K562 (cell line): ENCODE data around the gene CEP120. TPM values are rescaled to one million over a fixed set of nuclear protein-coding genes. Genes with fewer than 3 reads are reported as not detected.

Source experiments
- BCOR ChIP-seq: fragments of 450-650 bp; IDR thresholded peaks from 2 replicates; pipeline ENCODE4 v1.6.1; 2016
- CBX3 ChIP-seq, 2 experiments: IDR thresholded peaks; 1 replicate in 1 of 2; 2 replicates in 1 of 2; pipeline ENCODE4 v1.6.1; 2012; ENCODE audit warnings: inconsistent platforms in 2 of 2, low read length in 2 of 2, borderline replicate concordance in 1 of 2, control low read depth in 1 of 2
- ERF ChIP-seq: fragments of 450-650 bp; formaldehyde crosslinking; IDR thresholded peaks from 2 replicates; pipeline ENCODE4 v1.4.0; 2020; ENCODE audit warnings: mild to moderate bottlenecking, mixed read lengths
- IFI16 ChIP-seq: fragments of 250-450 bp; sonication (Bioruptor Pico); IDR thresholded peaks from 2 replicates; pipeline ENCODE4 v2.1.2; 2022; ENCODE audit warnings: mild to moderate bottlenecking, inconsistent platforms
- NBN ChIP-seq: fragments of 450-650 bp; IDR thresholded peaks from 2 replicates; pipeline ENCODE4 v1.6.1; 2016; ENCODE audit warnings: low read depth, mild to moderate bottlenecking
- POLR3G ChIP-seq: IDR thresholded peaks from 2 replicates; pipeline ENCODE4 v1.6.1; 2011; ENCODE audit not compliant: insufficient read length, insufficient replicate concordance; ENCODE audit errors: extremely low read depth
- RAD21 ChIP-seq, 2 experiments: fragments of 250-450 bp in 1 of 2; fragments of 450-650 bp in 1 of 2; sonication (Bioruptor Pico) in 1 of 2; formaldehyde crosslinking in 1 of 2; IDR thresholded peaks in 1 of 2; conservative IDR thresholded peaks in 1 of 2; 2 replicates each; pipeline versions ENCODE4 v1.4.0 to v1.8.0; 2020 to 2022; ENCODE audit warnings: mild to moderate bottlenecking in 2 of 2, moderate library complexity in 1 of 2
- TRIM24 ChIP-seq, 2 experiments: fragments of 450-650 bp; IDR thresholded peaks; 2 replicates each; pipeline ENCODE4 v1.6.1; 2016
- ZNF589 ChIP-seq: fragments of 200-800 bp; sonication (Bioruptor generic); IDR thresholded peaks from 2 replicates; pipeline ENCODE4 v1.6.1; 2016; ENCODE audit warnings: low read depth, missing genetic modification characterization, missing compliant biosample characterization
- ZNF79 ChIP-seq: fragments of 250-450 bp; sonication (Bioruptor Pico); IDR thresholded peaks from 2 replicates; pipeline ENCODE4 v1.4.0; 2020; ENCODE audit warnings: low read depth, mild to moderate bottlenecking, moderate library complexity
- polyA plus RNA-seq, 8 experiments: library from polyadenylated mRNA; depleted of rRNA in 4 of 8; stranded (reverse) in 5 of 8; unstranded in 3 of 8; fragments of >200 nt; fragmentation: Nextera tagmentation in 2 of 8; fragmentation: Illumina TruSeq in 1 of 8; extraction: Ambion mirVana in 2 of 8; extraction: Trizol in 1 of 8; gene quantifications; 2 replicates each; pipeline versions ENCODE4 v1.2.1 to v1.2.3, GENCODE V29; 2011 to 2014; ENCODE audit warnings: inconsistent platforms in 1 of 8, missing spikeins in 1 of 8
- total RNA-seq, 7 experiments: library from RNA; depleted of rRNA in 6 of 7; stranded (reverse); fragments of >200 nt in 6 of 7; fragmentation: Illumina TruSeq in 2 of 7; extraction: Trizol in 2 of 7; gene quantifications; 2 replicates each; pipeline versions ENCODE4 v1.2.1 to v1.2.3, GENCODE V29; 2011 to 2021; ENCODE audit warnings: low replicate concordance in 1 of 7
- TF ChIP-seq, protein P1 (sequence below): fragments of 200-800 bp; sonication (Bioruptor generic); IDR thresholded peaks from 2 replicates; pipeline ENCODE4 v1.6.1; 2016; ENCODE audit warnings: missing genetic modification characterization, missing compliant biosample characterization
- TF ChIP-seq, protein P2 (sequence below), 2 experiments: fragments of 450-650 bp; formaldehyde crosslinking in 1 of 2; IDR thresholded peaks; 2 replicates each; pipeline versions ENCODE4 v1.4.0 to v1.6.1; 2014 to 2020; ENCODE audit warnings: mild to moderate bottlenecking in 2 of 2, borderline replicate concordance in 1 of 2, low read depth in 1 of 2
- TF ChIP-seq, protein P3 (sequence below): conservative IDR thresholded peaks from 2 replicates; pipeline ENCODE4 v1.6.1; 2011; ENCODE audit warnings: low read depth, mild to moderate bottlenecking, low read length; ENCODE audit not compliant: control insufficient read depth

Gene CEP120
- total and polyA plus RNA-seq, 9 of the 15 experiments (the other 6 are each of a cell fraction or from before 2014, with no cell fraction given) = 3.3 to 24.9 (median 14.4) TPM

DNA sequence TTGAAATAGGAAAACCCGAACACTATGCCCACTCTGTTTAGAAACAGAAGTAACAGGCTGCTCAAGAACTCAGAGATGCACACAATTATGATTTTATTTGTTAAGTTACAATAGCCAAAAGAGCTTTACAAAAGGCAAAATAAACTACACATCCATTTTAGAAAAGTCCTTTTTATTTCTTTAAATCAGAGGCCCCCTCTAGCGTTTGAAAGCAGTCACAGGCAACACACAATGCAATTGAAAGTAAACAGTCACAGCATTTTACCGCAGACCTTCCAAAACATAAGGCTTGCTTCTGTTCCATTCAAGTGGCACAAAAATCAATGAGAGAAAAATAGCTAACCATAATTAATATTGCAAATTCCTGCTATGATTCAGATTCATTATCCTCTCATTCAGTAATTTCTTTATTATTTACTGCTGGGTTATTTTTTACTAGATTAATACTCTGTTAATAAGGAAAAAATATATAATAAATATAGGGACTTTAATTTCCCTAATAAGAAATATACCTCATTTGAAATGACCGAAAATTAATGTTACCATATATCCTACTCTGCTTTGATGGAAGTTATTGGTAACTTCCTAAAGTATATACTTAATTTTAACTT is 78.3 kb downstream of the CEP120 start (continued):
- TF ChIP-seq CBX3 (IDR thresholded peaks at IDR 0.05; ENCODE audit: borderline replicate concordance in 1 of 2, low read length in 2 of 2) (no peak), RAD21 (CRISPR knock-in tag; conservative IDR thresholded peaks at IDR 0.05 in 1 of 2, IDR thresholded peaks at IDR 0.05 in 1 of 2) (peak; percentile 27 to 60; a peak in 3 of 4 replicates), BCOR (no peak), TRIM24 (IDR thresholded peaks at IDR 0.05) (no peak), ERF (no peak), ZNF79 (no peak), NBN (no peak), ZNF589 (CRISPR knock-in tag) (no peak), POLR3G (no peak), IFI16 (CRISPR knock-in tag) (no peak)
- TF ChIP-seq, protein P1, sequence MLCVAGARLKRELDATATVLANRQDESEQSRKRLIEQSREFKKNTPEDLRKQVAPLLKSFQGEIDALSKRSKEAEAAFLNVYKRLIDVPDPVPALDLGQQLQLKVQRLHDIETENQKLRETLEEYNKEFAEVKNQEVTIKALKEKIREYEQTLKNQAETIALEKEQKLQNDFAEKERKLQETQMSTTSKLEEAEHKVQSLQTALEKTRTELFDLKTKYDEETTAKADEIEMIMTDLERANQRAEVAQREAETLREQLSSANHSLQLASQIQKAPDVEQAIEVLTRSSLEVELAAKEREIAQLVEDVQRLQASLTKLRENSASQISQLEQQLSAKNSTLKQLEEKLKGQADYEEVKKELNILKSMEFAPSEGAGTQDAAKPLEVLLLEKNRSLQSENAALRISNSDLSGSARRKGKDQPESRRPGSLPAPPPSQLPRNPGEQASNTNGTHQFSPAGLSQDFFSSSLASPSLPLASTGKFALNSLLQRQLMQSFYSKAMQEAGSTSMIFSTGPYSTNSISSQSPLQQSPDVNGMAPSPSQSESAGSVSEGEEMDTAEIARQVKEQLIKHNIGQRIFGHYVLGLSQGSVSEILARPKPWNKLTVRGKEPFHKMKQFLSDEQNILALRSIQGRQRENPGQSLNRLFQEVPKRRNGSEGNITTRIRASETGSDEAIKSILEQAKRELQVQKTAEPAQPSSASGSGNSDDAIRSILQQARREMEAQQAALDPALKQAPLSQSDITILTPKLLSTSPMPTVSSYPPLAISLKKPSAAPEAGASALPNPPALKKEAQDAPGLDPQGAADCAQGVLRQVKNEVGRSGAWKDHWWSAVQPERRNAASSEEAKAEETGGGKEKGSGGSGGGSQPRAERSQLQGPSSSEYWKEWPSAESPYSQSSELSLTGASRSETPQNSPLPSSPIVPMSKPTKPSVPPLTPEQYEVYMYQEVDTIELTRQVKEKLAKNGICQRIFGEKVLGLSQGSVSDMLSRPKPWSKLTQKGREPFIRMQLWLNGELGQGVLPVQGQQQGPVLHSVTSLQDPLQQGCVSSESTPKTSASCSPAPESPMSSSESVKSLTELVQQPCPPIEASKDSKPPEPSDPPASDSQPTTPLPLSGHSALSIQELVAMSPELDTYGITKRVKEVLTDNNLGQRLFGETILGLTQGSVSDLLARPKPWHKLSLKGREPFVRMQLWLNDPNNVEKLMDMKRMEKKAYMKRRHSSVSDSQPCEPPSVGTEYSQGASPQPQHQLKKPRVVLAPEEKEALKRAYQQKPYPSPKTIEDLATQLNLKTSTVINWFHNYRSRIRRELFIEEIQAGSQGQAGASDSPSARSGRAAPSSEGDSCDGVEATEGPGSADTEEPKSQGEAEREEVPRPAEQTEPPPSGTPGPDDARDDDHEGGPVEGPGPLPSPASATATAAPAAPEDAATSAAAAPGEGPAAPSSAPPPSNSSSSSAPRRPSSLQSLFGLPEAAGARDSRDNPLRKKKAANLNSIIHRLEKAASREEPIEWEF (CRISPR knock-in tag) = no peak
- TF ChIP-seq, protein P2, sequence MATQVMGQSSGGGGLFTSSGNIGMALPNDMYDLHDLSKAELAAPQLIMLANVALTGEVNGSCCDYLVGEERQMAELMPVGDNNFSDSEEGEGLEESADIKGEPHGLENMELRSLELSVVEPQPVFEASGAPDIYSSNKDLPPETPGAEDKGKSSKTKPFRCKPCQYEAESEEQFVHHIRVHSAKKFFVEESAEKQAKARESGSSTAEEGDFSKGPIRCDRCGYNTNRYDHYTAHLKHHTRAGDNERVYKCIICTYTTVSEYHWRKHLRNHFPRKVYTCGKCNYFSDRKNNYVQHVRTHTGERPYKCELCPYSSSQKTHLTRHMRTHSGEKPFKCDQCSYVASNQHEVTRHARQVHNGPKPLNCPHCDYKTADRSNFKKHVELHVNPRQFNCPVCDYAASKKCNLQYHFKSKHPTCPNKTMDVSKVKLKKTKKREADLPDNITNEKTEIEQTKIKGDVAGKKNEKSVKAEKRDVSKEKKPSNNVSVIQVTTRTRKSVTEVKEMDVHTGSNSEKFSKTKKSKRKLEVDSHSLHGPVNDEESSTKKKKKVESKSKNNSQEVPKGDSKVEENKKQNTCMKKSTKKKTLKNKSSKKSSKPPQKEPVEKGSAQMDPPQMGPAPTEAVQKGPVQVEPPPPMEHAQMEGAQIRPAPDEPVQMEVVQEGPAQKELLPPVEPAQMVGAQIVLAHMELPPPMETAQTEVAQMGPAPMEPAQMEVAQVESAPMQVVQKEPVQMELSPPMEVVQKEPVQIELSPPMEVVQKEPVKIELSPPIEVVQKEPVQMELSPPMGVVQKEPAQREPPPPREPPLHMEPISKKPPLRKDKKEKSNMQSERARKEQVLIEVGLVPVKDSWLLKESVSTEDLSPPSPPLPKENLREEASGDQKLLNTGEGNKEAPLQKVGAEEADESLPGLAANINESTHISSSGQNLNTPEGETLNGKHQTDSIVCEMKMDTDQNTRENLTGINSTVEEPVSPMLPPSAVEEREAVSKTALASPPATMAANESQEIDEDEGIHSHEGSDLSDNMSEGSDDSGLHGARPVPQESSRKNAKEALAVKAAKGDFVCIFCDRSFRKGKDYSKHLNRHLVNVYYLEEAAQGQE (IDR thresholded peaks at IDR 0.05; ENCODE audit: borderline replicate concordance) = peak; percentile 7; the same call in 1 of the 2 replicates
- TF ChIP-seq, protein P2 (CRISPR knock-in tag; IDR thresholded peaks at IDR 0.05; ENCODE audit: low read depth) = no peak
- TF ChIP-seq, protein P3, sequence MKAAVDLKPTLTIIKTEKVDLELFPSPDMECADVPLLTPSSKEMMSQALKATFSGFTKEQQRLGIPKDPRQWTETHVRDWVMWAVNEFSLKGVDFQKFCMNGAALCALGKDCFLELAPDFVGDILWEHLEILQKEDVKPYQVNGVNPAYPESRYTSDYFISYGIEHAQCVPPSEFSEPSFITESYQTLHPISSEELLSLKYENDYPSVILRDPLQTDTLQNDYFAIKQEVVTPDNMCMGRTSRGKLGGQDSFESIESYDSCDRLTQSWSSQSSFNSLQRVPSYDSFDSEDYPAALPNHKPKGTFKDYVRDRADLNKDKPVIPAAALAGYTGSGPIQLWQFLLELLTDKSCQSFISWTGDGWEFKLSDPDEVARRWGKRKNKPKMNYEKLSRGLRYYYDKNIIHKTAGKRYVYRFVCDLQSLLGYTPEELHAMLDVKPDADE = no peak
